GM11168 (cell line): ENCODE measurements around the gene SIK2.

Experiments
- in situ Hi-C: fragments of 300-500 bp; cut with MboI; formaldehyde crosslinking; loops from one replicate; pipeline ENCODE4 v1.12.0; 2022; ENCODE audit warnings: low sequenced_read_pairs; ENCODE audit not compliant: unreplicated experiment

The SIK2 gene

GRCh38 chr11:111720801-111721494 lies 118.7 kb downstream of the SIK2 start:
- in situ Hi-C loops: no loop called here

GRCh38 chr11:111722501-111722900 lies 120.3 kb downstream of the SIK2 start:
- in situ Hi-C loops: no loop called here

GRCh38 chr11:111723595-111723994 lies 121.3 kb downstream of the SIK2 start:
- in situ Hi-C loops: no loop called here

- in situ Hi-C loops: no loop called here
These were observed 122.4 kb downstream of the SIK2 start for GRCh38 chr11:111724615-111725129.

GRCh38 chr11:111725621-111726020 lies 123.4 kb downstream of the SIK2 start:
- in situ Hi-C loops: no loop called here

GRCh38 chr11:111726301-111726713 lies 124.1 kb downstream of the SIK2 start:
- in situ Hi-C loops: no loop called here

GRCh38 chr11:111727431-111727830 lies 125.2 kb downstream of the SIK2 start:
- in situ Hi-C loops: no loop called here

- in situ Hi-C loops: no loop called here
These were observed 127.0 kb downstream of the SIK2 start for GRCh38 chr11:111729071-111729830.

- in situ Hi-C loops: no loop called here
These were observed 127.6 kb downstream of the SIK2 start for GRCh38 chr11:111729831-111730311.

- in situ Hi-C loops: no loop called here
These were observed 128.8 kb downstream of the SIK2 start for GRCh38 chr11:111730871-111731591.

- in situ Hi-C loops: no loop called here
These were observed 129.6 kb downstream of the SIK2 start for GRCh38 chr11:111731821-111732220.

GRCh38 chr11:111733016-111733415 lies 130.8 kb downstream of the SIK2 start:
- in situ Hi-C loops: no loop called here

GRCh38 chr11:111733611-111734088 lies 131.4 kb downstream of the SIK2 start:
- in situ Hi-C loops: no loop called here

GRCh38 chr11:111734101-111734953 lies 132.1 kb downstream of the SIK2 start:
- in situ Hi-C loops: no loop called here

- in situ Hi-C loops: no loop called here
These were observed 132.7 kb downstream of the SIK2 start for GRCh38 chr11:111734954-111735261.

GRCh38 chr11:111735262-111736116 lies 133.2 kb downstream of the SIK2 start:
- in situ Hi-C loops: no loop called here

GRCh38 chr11:111736181-111736590 lies 133.9 kb downstream of the SIK2 start:
- in situ Hi-C loops: no loop called here

GRCh38 chr11:111736621-111737443 lies 134.6 kb downstream of the SIK2 start:
- in situ Hi-C loops: no loop called here
